NT2/D1 (cell line): ENCODE measurements around the gene ANTKMT.

ENCODE experiments used
- SUZ12 ChIP-seq: IDR thresholded peaks from 2 replicates; pipeline ENCODE4 v1.6.1; 2011; ENCODE audit not compliant: insufficient read length, insufficient read depth; ENCODE audit errors: extremely low read depth
- YY1 ChIP-seq: IDR thresholded peaks from 2 replicates; pipeline ENCODE4 v1.6.1; 2011; ENCODE audit not compliant: insufficient read length, insufficient read depth
- ZNF274 ChIP-seq: IDR thresholded peaks from 2 replicates; pipeline ENCODE4 v1.6.1; 2011; ENCODE audit warnings: mild to moderate bottlenecking, low read depth, low read length

- TF ChIP-seq SUZ12 (no peak), YY1 (no peak), ZNF274 (no peak)
Measured at GRCh38 chr16:679814-680624, 40.9 kb upstream of the ANTKMT start, which contains the start of gene STUB1.
